ENCODE data around the gene LGALS9B.
"Not testable (repeated sequence)": the region's sequence is repeated elsewhere in the genome, so short reads cannot be mapped to it uniquely, and the experiment has no call there.

DNA sequence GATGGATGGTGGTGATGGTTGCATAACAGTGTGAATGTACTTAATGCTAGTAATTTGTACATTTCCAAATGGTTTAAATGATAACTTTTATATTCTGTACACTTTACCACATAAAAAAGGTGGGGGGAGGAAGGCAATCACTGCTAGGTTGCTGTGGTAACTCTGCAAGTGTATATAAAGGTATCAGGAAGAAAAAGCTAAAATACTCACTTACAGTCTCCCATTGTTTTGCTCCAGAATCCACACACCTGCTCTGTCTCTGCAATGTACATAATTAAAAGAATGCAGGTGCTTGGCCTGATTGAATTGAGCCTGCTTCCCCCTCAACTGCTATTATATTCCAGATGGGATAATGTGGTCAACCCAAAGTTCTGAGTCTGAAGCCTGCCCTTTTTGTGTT is 6.7 kb upstream of the LGALS9B start:
- TF ChIP-seq, protein P1, sequence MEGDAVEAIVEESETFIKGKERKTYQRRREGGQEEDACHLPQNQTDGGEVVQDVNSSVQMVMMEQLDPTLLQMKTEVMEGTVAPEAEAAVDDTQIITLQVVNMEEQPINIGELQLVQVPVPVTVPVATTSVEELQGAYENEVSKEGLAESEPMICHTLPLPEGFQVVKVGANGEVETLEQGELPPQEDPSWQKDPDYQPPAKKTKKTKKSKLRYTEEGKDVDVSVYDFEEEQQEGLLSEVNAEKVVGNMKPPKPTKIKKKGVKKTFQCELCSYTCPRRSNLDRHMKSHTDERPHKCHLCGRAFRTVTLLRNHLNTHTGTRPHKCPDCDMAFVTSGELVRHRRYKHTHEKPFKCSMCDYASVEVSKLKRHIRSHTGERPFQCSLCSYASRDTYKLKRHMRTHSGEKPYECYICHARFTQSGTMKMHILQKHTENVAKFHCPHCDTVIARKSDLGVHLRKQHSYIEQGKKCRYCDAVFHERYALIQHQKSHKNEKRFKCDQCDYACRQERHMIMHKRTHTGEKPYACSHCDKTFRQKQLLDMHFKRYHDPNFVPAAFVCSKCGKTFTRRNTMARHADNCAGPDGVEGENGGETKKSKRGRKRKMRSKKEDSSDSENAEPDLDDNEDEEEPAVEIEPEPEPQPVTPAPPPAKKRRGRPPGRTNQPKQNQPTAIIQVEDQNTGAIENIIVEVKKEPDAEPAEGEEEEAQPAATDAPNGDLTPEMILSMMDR (IDR thresholded peaks at IDR 0.05): not testable (repeated sequence)
- not testable (repeated sequence) for TF ChIP-seq POLR2A, POLR2AphosphoS5 (IDR thresholded peaks at IDR 0.05)

All from prostate gland (tissue), 2 donors.